GM21367 (cell line): ENCODE measurements around the gene IAH1.

Experiments
- ATAC-seq: cut with Tn5 transposase; IDR thresholded peaks from one replicate; pipeline ENCODE4 v1.9.1; 2021; ENCODE audit not compliant: unreplicated experiment

The IAH1 gene, protein sequence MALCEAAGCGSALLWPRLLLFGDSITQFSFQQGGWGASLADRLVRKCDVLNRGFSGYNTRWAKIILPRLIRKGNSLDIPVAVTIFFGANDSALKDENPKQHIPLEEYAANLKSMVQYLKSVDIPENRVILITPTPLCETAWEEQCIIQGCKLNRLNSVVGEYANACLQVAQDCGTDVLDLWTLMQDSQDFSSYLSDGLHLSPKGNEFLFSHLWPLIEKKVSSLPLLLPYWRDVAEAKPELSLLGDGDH

DNA sequence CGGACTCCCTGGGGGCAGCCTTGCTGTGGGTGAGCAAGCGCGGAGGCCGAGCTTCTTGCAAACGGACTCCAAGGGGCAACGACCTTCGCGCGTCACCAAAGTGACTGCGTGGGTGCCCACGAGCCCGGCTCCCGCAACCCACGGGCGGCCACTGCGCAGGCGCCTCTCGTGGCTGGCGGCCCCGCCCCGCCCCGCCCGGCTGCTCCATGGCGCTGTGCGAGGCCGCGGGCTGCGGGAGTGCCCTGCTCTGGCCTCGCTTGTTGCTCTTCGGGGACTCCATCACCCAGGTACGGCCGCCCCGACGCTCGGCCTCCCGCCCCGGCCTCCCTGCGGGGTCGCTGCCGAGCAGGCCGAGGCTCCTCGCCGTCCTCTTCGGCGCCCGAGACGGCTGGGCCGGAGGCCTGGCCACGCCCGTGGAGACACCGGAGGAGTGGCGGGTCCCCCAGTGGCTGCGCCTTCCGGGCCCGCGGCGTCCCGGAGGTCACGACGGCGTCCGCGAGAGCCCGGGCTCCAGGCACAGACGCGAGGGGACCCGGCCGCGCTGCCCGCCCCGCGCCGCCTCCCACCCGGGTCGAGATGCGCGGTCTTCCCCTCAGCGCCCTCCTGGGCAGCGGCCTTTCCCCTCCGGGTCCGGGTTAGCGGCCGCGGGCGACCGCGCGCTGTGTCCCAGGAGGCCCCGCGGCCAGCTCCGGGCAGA is at the start of gene IAH1:
TSS of gene IAH1 (plus strand) at position 191 of the 697 bp plus-strand sequence. CDS start at position 207, 16 bp downstream.
- ATAC-seq, result peak; percentile 72

DNA sequence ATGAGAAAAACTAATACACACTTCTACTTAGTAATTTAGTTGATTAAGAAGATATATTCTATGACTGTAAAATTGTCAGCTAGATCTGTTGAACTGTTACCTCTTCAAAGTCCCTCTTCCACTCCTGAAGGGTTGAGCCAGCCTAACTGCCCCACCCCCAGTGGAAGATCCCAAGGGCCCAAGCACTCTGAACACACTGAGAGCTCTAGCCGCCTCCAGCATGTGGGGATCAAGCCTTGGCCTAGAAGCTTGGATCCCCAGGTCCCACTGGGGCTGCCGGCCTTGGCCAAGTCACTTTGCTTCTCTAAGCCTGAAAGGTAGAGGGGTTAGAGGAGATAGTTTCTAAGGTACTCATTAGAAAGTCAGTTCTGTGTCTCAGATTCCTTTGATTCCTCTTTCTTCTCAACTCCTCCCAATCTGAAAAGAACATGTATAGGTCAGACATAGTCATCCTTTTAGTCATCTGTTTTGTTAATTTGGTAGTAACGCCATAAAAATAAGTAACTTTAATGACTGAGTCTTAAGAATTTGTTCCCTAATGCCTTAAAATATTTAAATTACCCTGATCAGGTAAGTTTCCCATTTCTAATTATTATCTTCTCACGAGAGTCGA is 45.3 kb upstream of the IAH1 start:
- ATAC-seq, result no peak

DNA sequence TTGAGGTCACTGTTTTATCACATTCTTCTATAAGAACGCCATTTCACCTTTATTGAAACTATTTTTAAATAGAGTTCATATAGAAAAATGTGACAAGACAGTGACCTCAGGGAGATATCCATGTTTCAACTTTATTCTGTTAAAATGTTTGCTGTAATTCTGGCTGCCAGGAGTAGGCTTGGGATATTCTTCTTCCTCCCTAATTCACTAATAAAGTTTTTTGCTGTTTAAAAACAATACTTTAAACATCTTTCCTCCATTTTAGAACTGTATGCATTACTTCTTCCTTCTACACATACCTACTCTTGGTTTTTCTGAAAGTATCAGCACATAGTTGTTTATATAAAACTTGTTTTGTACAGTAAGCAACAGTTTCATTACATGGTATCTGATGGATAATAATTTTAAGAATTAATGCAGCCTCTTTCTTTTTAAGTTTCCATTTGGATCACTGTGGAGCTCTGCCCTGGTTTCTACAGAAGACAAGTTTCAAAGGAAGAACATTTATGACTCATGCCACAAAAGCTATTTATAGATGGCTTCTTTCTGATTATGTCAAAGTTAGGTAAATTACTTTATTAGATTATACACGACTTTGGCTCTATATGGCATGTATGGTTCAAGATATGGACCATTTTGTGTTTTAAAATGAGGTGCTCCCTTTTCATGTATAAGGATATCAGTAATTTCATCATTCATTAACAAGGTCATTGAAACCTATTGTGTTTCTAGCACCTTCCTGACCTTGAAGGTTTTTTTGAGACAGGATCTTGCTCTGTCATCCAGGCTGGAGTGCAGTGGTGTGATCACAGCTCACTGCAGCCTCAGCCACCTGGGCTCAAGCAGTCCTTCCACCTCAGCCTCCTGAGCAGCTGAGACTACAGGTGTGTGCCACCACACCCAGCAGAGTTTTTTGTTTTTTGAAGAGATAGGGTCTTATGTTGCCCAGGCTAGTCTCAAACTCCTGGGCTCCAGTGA is 43.7 kb upstream of the IAH1 start:
- no peak for ATAC-seq

DNA sequence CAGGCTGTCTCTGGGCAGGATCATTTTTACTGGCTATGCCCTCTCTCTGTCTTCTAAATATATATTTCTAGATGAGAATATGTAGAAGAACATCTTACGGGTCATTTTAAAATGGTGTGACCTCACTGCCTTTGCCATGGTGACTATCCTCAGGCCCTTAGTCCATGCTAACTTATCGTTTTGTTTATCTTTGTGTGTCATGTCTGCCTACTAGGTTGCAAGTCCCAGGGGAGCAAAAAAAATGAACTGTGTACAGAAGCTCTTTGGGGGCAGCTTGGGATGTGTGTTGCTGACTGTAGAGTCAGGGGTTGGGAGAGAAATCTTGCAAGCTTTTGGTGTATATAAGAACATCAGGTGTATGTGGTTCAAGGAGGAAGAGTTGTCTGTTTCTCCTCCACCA is 39.9 kb upstream of the IAH1 start:
- ATAC-seq, result no peak

DNA sequence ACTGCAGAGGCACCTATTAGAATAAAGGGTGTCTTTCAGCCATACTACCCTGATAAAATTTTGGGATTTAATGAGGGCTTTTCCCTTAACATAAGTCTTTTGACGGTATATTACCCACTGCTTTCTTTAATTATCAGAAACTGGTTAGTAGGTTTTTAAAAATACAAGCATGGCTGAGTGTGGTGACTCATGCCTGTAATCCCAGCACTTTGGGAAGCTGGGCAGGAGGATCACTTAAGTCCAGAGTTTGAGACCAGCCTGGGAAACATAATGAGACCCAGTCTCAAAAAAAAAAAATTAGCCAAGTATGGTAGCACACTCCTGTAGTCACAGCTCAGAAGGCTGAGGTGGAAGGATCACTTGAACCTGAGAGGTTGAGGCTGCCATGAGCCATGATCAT is 34.8 kb upstream of the IAH1 start:
- ATAC-seq, result no peak

DNA sequence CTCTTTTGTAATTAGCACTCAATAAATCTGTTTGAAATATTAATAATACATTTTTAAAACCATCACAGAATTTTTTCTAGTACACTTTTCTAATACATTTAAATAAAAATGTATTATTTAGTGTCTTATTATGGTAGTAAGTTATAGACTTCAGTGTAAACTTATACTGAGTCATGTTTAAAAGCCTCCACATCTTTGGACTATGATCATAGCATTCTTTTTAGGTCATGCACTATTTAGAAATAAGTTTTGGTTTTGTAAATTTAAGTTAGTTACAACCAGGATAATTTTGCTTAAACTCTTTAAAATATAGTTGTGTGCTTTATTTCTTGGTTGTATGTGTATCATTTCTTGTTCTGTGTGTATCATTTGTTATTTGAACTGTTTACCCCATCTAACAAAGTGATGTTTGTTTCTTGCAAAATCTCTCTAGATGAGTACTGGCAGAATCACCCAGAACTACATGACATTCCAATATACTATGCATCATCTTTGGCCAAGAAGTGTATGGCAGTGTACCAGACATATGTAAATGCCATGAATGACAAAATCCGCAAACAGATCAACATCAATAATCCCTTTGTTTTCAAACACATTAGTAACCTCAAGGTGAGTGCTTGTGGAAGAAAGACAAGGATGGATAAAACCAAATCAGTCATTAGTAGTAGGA is 34.2 kb upstream of the IAH1 start:
- no peak for ATAC-seq

DNA sequence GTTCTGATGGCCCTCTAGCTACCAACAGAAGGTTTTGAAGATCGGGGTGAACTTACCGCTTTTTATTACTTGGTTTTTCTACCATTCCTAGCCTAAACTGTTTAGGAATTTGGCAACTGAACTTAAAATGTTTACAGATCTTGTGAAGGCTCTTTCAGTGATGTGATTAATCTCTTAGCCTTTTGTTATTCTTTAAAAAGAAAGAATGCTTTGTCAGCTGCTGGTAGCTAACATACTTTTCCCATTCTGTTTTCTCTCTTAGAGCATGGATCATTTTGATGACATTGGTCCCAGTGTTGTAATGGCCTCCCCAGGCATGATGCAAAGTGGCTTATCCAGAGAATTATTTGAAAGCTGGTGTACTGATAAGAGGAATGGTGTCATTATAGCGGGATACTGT is 32.8 kb upstream of the IAH1 start:
- no peak for ATAC-seq

DNA sequence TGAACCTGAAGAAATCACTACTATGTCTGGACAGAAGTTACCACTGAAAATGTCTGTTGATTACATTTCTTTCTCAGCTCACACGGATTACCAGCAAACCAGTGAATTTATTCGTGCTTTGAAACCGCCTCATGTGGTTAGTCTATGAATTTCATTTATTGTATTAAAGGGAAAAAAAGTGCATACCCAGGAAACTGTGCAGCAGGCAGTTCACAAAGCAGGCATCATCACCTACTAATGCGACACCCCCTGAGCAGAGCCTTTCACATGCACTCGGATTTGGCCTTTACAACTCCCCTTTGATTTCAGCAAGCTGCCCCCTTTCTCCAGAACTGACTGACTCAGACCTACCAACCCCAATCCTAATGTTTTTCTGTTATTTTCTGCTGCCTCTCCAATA is 30.8 kb upstream of the IAH1 start:
- ATAC-seq, result no peak

DNA sequence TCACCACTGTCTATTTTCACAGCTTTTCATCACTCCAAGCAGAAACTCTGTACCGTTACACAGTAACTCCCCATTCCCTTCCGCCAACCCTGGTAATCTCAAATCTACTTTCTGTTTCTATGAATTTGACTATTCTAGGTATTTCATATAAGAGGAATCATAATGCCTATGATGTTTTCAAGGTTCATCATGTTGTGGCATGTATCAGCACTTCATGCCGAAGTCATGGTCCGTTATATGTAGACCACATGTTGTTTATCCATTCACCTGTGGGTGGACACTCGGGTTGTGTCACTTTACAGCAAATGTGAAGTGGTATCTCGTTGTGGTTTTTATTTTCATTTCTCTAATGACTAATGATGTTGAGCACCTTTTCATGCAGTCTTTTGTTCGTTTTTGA is 29.3 kb upstream of the IAH1 start:
- ATAC-seq, result no peak

DNA sequence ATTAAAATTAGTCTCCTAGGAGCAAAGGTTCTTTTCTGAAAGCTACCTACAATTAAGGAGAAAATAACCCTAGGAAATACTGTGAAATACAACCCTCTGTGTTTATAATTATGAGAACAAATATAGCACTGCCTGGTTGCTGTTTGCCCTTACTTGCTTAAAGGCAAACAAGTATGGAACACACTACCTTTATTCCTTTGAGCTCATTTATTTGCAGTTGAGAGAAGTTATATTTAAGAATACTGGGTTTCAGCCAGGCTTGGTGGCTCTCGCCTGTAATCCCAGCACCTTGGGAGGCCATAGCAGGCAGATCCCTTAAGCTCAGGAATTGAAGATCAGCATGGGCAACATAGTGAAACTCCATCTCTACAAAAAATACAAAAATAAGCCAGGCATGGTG is 23.1 kb upstream of the IAH1 start:
- no peak for ATAC-seq

DNA sequence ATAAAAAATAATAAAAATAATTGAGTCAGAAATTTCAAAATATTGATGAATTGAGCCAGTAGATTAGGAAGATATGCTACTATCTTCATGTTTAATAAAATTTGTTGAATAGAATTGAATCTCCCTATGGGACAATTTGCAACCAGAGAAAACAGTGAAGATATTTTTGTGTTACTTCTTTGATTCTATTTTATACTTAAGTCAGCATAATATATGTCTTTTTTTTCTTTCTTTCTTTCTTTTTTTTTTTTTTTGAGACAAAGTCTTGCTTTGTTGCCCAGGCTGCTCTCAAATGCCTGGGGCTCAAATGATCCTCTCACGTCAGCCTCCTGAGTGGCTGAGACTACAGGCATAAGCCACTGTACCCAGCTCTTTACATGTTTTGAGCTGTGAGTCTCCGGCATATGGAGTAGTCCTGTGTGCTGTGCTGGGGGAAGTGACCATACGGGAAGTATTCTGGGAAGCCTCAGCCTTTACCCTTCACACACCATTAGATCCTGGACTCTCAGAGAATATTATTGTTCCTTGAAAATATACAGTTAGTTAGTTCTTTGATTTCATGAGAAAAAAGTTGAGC is 13.8 kb upstream of the IAH1 start:
- ATAC-seq, result no peak

DNA sequence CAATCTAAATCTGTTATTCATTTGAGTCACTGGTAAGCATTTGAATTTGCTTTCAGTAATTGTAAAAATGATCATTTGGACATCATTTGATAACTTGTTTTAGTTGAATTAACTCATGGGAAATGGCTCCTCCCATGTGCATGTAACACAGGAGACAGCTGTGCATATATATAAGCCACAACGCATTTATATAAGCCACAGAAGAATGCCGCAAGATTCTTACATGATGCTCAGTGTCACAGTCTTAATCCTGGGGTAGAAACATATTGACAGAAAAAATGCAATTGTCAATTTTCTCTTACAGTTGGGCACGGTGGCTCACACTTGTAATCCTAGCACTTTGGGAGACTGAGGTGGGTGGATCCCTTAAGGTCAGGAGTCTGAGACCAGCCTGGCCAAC is 13.3 kb upstream of the IAH1 start:
- no peak for ATAC-seq

DNA sequence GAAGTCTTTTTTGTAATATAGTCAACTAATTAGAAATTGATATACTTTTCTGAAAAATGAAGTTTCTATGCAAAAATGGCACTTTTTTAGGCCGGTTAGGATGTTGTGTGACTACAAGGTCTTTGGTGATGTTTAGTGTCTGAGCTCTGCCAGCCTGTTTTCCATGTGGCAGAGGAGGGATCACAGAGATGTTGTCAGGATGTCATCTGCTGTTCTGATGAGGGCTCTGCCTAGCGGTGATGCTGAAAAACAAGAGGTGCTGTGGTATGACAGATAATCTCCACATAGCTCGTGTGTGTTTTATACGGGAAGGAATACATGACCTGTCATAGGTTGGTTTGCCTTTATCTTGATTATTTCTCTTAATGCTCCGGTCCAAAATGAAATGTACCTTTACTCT is 12.0 kb upstream of the IAH1 start:
- no peak for ATAC-seq

DNA sequence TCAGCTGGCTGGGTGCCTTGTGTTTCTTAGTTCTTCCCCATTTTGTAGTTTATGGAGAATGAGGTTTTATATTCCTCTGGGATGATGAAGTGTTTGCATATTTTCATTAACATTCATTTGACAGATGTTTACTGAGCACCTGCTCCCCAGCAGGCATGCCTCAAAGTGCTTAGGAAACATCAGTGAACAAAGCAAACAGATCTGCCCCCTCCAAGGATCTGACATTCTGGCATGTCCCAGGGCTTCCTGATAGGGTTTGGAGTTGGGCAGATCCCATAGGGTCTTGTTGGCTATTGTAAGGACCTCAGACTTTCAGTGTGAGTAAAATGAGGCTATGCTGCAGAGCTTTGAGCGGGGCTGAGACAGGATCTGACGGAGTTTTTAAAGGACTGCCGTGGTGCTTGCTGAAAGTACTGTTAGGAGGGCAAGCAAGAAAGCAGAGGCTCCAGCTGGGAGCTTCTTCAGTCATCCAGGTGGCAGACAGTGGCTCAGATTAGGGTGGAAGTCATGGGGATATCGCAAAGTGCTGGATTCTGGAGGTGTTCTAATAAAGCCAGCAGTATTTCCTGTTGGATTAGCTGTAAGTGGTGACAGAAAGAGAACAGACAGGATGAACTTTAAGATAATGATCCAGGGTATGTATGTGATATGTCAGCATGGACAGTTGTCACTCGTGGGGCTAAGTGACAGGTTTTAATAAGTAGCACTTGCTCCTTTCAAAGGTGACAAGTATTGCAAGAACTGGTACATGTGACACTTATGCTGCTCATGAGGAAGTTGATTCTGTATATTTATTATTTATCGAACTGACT is 11.3 kb upstream of the IAH1 start:
- ATAC-seq, result no peak

DNA sequence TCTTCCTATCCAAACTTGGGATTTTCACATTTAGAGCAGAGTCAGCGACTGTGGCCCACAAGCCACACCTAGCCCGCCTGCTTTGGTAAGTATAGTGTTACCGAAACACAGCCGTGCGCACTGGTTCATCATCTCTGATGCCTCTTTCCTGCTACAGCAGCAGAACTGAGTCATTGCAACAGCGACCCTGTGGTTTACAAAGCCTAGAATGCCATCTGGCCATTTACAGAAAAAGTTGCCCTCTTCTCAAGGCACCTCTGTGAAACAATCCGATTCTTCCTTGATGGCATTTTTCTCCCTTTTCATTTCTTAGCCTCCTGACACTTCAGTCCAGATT is 10.7 kb upstream of the IAH1 start:
- ATAC-seq, result no peak

DNA sequence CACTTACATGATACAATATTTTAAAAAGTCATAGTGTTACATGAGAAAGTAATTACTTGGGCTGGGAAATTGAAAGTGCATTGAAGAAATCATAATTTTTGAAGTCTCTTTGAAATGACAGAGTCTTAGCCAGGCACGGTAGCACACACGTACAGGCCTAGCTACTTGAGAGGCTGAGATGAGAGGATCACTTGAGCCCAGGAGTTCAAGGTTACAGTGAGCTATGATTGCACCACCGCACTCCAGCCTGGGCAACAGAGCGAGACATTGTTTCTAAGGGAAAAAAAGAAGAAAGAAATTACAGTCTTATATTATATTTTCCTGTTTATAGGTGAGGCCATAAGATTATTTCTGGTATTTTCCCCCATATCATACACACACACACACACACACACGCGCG is 9.2 kb upstream of the IAH1 start:
- ATAC-seq, result no peak

DNA sequence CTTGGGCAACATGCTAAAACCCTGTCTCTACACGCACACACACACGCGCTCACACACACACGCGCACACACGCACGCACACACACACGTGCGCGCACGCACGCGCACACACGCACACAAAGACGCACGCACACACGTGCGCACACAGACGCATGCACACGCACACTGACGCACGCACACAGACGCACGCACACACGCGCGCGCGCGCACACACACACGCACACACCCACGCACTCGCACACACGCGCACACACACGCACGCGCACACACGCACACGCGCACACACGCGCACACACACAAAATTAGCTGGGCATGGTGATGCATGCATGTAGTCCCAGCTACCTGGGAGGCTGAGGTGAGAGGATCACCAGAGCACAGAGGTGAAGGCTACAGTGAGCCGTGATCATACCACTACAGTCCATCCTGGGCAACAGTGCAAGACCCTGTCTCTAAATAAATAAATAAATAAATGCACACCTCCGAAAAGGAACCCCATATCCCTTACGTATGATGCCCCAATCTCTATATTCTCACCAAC is 8.1 kb upstream of the IAH1 start:
- no peak for ATAC-seq

DNA sequence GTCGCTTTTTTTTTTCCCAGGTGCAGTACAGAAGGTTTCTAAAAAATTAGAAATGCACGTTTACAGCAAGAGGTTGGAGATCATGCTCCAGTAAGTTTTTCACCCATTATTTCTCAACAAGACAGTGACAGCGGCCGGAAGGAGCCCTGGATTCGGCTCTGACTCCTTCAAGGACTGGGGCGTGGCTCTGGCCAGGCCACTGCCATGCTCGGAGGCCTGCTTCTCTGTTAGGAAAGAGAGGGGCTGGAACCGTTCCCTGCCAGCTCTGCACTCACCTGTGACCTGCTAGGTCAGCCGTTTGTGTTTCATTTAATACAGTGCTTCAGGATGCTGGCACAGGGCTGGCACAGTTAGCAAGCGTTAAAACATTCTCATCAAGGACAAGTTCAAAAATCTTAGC is 6.7 kb upstream of the IAH1 start:
- no peak for ATAC-seq

DNA sequence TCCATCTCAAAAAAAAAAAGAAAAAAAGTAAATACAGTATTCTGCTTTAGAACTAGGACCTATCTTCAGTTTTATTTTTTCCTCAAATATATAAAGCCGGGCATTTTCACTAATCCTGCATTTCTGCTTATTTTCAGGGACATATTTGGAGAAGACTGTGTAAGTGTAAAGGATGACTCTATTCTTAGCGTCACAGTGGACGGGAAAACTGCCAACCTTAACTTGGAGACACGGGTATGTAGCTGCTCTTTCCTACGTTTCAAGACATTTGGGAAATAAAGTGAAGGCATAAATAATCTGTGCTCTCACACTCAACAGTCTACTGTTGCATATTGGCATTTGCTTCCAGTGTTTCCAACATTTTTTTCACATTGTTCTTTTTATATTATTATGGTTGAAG is 3.1 kb upstream of the IAH1 start:
- ATAC-seq, result no peak
